HG03066 (cell line): Measurements from ENCODE around the gene RGPD8.
"Not testable (repeated sequence)": the region's sequence is repeated elsewhere in the genome, so short reads cannot be mapped to it uniquely, and the experiment has no call there.

Experiments
- ATAC-seq: cut with Tn5 transposase; IDR thresholded peaks from one replicate; pipeline ENCODE4 v1.9.1; 2021; ENCODE audit warnings: low read depth; ENCODE audit not compliant: unreplicated experiment

RGPD8 gene

DNA sequence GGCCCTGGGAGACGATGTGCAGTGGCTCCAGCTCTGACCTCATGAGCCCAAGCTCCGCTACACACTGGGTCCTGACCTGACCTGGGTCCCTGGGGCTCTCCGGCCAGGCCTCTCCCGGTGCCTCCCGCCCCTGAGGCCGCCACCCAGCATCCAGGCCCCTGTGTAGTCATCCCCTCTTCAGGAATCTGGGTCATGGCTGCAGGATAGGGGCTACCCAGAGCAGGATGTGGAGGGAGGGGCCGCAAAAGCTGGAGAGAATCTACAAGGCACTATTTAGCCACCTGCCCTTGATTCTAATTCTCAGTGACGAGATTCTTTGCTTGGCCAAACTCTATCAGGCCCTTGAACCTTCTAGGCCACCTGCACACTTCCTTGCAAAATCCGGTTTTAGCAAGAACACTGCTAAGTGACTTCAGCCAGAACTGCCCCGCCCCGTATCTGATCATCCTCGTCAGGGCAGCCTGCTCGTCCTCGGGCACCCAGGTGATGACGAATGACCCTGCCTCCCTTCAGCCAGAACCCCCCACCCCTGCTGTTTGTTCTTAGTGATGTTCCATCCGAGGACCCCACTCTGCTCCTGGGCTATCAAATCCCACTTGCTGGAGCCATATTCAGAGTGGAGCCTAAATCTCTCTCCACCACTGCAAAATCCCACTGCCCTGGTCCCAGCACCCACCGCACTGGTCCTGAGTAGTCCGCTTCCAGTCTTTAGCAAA is 2.4 kb upstream of the RGPD8 start:
- ATAC-seq, result not testable (repeated sequence)

GRCh38 chr2:112434890-112435715 is 1.7 kb upstream of the RGPD8 start:
- ATAC-seq, result not testable (repeated sequence)

- ATAC-seq, result no peak
These were observed 686 bp upstream of the RGPD8 start for GRCh38 chr2:112433932-112434730.

DNA sequence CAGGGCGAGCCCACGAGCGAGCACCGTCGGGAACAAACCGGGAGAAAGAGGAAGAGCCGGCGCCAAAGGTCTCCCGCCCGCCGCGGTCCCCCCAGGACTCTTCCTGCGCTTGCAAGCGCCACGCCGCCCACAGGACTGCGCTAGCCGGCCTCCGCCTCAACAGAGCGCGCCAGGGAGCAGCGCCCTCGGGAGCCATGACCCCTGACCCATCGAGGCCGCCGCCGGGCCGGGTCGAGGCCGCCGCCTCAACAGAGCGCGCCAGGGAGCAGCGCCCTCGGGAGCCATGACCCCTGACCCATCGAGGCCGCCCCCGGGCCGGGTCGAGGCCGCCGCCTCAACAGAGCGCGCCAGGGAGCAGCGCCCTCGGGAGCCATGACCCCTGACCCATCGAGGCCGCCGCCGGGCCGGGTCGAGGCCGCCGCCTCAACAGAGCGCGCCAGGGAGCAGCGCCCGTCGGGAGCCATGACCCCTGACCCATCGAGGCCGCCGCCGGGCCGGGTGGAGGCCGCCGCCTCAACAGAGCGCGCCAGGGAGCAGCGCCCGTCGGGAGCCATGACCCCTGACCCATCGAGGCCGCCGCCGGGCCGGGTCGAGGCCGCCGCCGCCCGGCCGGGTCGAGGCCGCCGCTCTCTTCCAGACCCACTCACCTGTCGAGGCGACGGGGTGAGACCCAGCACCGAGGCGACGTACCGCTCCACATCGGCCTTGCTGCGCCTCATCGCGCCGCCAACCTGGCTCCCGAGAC is 538 bp downstream of the RGPD8 start:
- ATAC-seq, result peak; percentile 38

DNA sequence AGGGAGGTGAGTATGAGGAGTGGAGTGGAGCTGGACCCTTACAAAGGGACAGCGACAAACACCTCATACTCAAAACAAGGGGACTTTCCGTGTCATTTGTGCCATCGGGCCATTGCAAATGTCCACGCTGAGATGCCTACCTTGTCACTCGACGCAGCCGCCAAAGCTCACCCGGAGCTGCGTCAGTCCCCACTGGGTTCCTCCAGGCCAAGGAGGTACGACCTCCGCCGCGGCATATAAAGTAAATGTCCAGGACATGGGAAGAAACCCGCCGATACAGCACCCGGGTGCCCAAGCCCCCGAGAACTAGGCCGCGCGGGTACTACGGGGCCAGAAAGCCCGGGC is 1.1 kb downstream of the RGPD8 start:
- ATAC-seq, result not testable (repeated sequence)

DNA sequence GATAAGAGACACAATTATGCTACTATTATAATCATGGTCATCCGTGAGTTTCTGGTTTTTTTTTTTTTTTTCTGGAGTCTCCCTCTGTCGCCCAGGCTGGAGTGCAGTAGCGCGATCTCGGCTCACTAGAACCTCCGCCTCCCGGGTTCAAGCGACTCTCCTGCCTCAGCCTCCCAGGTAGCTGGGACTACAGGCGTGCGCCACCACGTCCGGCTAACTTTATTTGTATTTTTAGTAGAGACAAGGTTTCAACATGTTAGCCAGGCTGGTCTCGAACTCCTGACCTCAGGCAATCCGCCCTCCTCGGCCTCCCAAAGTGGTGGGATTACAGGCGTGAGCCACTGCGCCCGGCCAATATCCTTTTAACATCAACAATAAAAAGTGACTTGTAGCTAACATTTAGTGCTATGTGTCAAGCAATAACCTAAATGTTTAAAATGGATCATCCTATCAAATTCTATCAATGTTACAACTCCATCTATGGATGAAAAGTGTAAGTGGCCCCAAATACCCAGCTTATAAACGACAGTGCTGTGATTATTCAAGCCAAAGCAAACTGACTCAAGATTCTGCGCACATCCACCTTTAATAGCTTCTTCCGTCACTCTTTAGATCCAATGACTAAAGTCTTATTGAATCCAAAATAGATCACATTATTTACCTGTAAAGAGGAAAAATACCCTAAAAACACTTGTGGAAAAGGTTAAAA is 1.7 kb downstream of the RGPD8 start:
- not testable (repeated sequence) for ATAC-seq

GRCh38 chr2:112424553-112424952 is 8.9 kb downstream of the RGPD8 start:
- ATAC-seq, result not testable (repeated sequence)

GRCh38 chr2:112416860-112417259 is 16.6 kb downstream of the RGPD8 start:
- not testable (repeated sequence) for ATAC-seq

DNA sequence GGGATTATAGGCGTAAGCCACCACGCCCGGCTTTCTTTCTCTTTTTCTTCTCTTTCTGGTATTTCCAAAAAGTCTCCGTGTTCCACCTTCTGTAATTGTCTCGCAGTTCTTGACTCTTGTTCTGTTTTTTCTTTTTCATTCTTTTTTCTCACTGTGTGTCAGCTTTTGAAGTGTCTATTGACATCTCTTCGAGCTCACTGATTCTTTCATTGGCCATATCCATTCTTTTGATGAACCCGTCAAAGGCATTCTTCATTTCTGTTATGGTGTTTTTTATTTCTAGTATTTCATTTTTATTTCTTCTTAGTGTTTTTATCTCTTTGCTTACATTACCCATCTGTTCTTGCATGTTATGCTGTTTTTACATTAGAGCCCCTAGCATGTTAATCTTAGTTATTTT is 73.4 kb downstream of the RGPD8 start:
- ATAC-seq, result not testable (repeated sequence)

DNA sequence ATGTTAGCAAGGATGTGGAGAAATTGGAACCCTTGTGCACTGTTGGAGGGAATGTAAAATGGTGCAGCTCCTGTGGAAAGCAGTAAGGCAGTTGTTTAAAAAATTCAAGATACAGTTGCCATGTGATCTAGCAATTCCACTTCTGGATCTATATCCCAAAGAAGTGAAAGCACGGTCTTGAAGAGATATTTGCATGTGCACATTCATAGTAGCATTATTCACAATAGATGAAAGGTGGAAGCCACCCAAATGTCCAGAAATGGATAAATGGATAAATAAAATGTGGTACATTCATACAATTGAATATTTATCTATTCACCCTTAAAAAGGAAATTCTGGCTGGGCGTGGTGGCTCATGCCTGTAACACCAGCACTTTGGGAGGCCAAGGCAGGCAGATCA is 79.1 kb downstream of the RGPD8 start:
- not testable (repeated sequence) for ATAC-seq

DNA sequence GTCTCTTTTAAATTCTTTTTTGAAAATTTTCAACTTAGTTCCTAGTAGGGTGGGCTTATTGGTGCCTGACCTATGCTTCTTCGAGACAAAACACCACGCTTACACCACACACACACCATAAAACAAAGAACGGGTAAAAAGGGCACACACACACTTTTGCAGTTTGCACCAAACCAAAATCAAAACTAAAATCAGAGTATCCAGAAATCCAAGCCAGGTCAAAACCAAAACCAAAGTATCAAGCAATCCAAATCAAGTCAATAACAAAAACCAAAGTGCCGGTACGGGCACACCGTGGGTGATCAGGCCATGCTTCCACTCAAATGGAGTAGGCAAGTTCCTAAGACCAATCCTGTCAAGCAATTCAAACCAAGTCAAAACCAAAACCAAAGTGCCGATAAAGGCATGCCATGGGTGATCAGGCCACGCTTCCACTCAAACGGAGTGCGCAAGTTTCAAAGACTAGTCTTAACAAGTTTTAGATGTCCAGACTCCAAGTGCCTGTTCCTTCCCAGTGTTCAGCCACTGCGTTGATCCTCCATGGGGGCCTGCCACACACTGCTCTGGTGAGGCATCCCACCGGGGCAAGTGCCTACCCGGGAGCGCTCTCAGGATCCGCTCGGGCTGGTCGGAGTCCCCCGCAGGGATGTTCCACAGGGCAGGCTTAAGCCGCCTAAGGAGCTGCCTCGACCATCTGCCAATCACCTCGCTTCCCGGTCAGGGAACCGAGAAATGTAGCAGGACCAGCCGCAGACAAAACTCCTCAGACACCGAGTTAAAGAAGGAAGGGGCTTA is 80.4 kb downstream of the RGPD8 start:
- not testable (repeated sequence) for ATAC-seq

GRCh38 chr2:112352292-112352691 is 81.2 kb downstream of the RGPD8 start:
- not testable (repeated sequence) for ATAC-seq

DNA sequence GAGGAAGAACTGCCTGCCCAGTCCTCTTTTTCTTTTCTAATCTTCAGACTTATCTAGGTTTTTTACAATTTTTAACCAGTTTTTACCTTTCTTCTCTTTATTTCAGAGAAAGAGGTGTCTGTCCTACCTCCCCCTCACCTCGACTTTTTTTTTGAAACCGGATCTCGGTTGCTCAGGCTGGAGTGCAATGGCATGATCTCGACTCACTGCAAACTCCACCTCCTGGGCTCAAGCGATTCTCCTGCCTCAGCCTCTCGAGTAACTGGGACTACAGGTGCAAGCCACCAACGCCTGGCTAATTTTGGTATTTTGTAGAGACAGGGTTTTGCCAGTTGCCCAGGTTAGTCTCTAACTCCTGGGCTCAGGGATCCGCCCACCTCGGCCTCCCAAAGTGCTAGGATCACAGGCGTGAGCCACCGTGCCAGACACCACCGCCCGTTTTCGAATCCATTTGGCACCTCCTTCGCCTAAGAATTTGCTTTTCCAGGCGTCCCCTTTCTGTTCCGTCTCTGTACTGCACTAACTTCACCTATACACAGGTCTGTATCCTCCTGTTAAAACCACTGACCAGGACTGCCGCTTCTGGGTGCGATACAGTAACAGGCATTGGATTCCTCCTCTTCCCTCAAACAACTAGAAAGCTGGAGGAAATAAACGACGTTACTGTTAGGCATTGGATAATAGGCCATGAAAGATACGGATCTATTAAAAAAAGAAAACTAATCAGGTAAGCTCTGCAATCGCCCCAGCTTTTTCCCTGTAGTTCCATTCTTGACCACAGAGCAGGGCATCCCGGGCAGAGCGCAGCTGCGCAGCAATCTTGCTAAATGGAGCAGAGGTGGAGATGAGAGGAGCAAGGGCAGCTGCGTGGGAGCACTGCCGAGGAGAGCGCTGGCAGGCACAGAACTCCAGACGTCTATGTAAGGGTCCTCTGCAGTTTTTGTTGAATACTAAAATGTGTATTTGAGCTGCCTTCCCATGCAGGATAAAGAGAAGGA is 88.1 kb downstream of the RGPD8 start:
- no peak for ATAC-seq

DNA sequence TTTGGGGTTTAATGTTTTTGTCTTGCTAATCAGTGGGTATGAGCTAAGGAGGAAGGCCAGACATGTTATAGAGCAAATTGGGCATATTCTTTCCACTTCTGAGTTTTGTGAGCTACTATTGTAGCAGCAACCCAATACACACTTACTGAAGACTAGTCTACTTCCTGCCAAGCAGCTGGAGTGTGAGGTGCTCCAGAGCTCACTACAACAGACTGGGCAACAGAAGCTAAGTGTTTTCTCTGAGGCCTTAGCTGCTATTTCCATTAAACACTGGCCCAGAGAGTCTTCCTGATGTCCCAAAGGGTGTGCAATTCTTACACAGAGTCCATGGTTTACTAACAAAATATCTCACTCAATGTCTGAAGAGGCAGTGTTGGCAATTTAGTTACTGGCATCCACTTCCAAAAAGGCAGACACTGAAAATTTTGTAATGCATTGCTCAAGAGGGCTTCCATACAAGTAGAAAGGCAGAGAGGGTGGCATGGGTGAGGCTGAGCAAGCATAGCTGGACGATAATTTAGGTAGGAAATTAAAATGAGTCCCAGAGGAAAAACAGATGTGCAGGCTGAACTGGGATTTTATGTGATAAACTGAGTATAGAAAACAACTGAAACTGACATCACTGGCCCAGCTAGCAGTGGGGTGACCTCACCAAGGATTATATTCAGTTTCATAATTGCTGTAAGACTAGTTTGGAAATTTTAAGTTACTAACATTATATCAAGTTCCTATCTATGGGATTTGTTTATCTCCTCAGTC is 89.4 kb downstream of the RGPD8 start:
- no peak for ATAC-seq

- ATAC-seq, result no peak
These were observed 91.3 kb downstream of the RGPD8 start for GRCh38 chr2:112342067-112342550.

DNA sequence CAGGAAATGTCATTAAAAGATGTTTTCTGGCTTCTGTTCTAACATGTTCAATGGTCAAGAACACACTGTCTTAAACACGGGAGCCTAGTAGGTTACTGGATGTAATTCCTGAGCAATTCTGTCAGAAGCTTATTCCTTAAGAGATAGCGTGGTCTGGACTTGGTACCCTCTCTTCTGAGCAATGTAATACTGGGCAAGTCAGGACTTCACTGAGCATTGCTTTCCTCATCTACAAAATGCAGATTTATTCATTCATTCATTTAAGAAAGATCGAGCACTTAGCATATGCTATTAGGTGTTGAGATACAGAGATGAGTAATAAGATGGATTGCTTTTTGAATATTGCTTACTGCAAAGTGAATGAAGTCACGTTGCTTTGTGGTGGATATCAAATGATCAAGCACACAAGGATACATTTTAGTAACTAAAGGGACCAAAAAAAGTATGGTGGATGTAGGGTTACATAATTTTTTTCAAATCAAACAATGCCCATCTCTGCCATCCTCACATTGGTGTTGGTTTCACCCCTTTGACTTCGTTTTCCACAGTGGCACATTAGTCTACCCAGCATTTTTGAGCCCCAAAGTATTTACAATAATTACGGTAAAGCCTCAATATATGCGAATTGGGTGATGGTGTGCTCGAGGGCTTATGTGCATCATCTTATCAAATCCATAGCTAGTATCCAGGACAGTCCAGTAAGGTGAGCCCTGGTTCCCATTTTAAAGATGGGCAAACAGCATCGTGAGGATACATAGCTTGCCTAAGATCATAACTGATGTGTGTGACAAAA is 92.8 kb downstream of the RGPD8 start:
- no peak for ATAC-seq
